ENCODE data around the gene GALNT15. TPM values are rescaled to one million over a fixed set of nuclear protein-coding genes. Genes with fewer than 3 reads are reported as not detected.

The GALNT15 gene
- total and polyA plus RNA-seq, 12 donors: 2.9 to 22.8 (median 12.8) TPM

- Histone ChIP-seq H3K9me3 (replicated peaks in 1 of 3) (no peaks in the 10 kb centered on the region), H3K4me1 (replicated peaks in 1 of 2) (peaks cover 0 to 10% of the 10 kb centered on the region in 2 donors), H3K27me3 (no peaks in the 10 kb centered on the region), H3K27ac (no peak overlapping the region), H3K4me3 (no peak overlapping the region), H3K36me3 (replicated peaks in 1 of 2) (no peaks in the 10 kb centered on the region)
- WGBS, 4 donors: 87 to 94% (median 88%) methylated on average over 2 of the region's 2 CpGs
- TF ChIP-seq CTCF (IDR thresholded peaks at IDR 0.05): no peak
- no peak for TF ChIP-seq POLR2A (IDR thresholded peaks at IDR 0.05)
- intact Hi-C loops (cut with DNase I): loop anchor here (2.0 to 10.0 kb wide), 3 partner anchors 68 to 364 kb away; no protein-coding TSS in a partner anchor
- DNase-seq: no peak
Measured at GRCh38 chr3:16179261-16179660, 4.8 kb downstream of the GALNT15 start.

GRCh38 chr3:16179771-16180736 is 5.6 kb downstream of the GALNT15 start:
- whole genome bisulfite sequencing, 4 donors: 82 to 87% (median 86%) methylated on average over 15 of the region's 15 CpGs
- Histone ChIP-seq H3K27ac (no peak overlapping the region), H3K9me3 (replicated peaks in 1 of 3) (no peaks in the 10 kb centered on the region), H3K27me3 (no peaks in the 10 kb centered on the region), H3K36me3 (replicated peaks in 1 of 2) (no peaks in the 10 kb centered on the region), H3K4me1 (replicated peaks in 1 of 2) (peaks cover 0 to 10% of the 10 kb centered on the region in 2 donors), H3K4me3 (no peak overlapping the region)
- intact Hi-C loops (cut with DNase I): loop anchor here (2.0 to 10.0 kb wide), 3 partner anchors 67 to 365 kb away; no protein-coding TSS in a partner anchor
- DNase-seq: no peak
- no peak for TF ChIP-seq CTCF (IDR thresholded peaks at IDR 0.05)
- TF ChIP-seq POLR2A (IDR thresholded peaks at IDR 0.05): no peak

- Histone ChIP-seq H3K36me3 (replicated peaks in 1 of 2) (no peaks in the 10 kb centered on the region), H3K27ac (no peak overlapping the region), H3K27me3 (no peaks in the 10 kb centered on the region), H3K4me3 (no peak overlapping the region), H3K4me1 (replicated peaks in 1 of 2) (peaks cover 0 to 10% of the 10 kb centered on the region in 2 donors), H3K9me3 (replicated peaks in 1 of 3) (no peaks in the 10 kb centered on the region)
- WGBS, 4 donors: 75 to 88% (median 81%) methylated on average over 3 of the region's 3 CpGs
- TF ChIP-seq CTCF (IDR thresholded peaks at IDR 0.05) (no peak), POLR2A (IDR thresholded peaks at IDR 0.05) (no peak)
- intact Hi-C loops (cut with DNase I): no loop called here
- DNase-seq: no peak
Measured at GRCh38 chr3:16180737-16181134, 6.3 kb downstream of the GALNT15 start.

GRCh38 chr3:16181361-16181760 is 6.9 kb downstream of the GALNT15 start:
- H3K4me3 ChIP-seq: no peak overlapping the region
- peaks cover 0 to 10% of the 10 kb centered on the region in 2 donors for H3K4me1 ChIP-seq (replicated peaks in 1 of 2)
- intact Hi-C loops (cut with DNase I): no loop called here
- H3K27me3 ChIP-seq: no peaks in the 10 kb centered on the region
- H3K36me3 ChIP-seq (replicated peaks in 1 of 2): no peaks in the 10 kb centered on the region
- H3K9me3 ChIP-seq (replicated peaks in 1 of 3): no peaks in the 10 kb centered on the region
- no peak overlapping the region for H3K27ac ChIP-seq
- DNase-seq: peak in 6 of 7 donors; percentile 43 to 70 (median 60)
- no peak for TF ChIP-seq POLR2A (IDR thresholded peaks at IDR 0.05)
- TF ChIP-seq CTCF (IDR thresholded peaks at IDR 0.05): no peak
- WGBS, 4 donors: 44 to 70% (median 52%) methylated on average over 6 of the region's 6 CpGs
